Prostate gland (tissue), 2 donors: ENCODE data around the gene FASLG.
"Not testable (repeated sequence)": the region's sequence is repeated elsewhere in the genome, so short reads cannot be mapped to it uniquely, and the experiment has no call there.

Experiments used
- POLR2A ChIP-seq: fragments of 450-650 bp; IDR thresholded peaks from one replicate; pipeline ENCODE4 v1.6.1; 2016; ENCODE audit warnings: antibody characterized with exemption, mild to moderate bottlenecking
- TF ChIP-seq, protein P1 (sequence below), 4 experiments: fragments of 200-600 bp in 2 of 4; fragments of 450-650 bp in 2 of 4; sonication (generic) in 2 of 4; IDR thresholded peaks; 1 replicate in 3 of 4; 2 replicates in 1 of 4; pipeline ENCODE4 v1.5.1; 2016 to 2019; ENCODE audit warnings: antibody characterized with exemption in 4 of 4, mild to moderate bottlenecking in 2 of 4, moderate library complexity in 2 of 4

DNA sequence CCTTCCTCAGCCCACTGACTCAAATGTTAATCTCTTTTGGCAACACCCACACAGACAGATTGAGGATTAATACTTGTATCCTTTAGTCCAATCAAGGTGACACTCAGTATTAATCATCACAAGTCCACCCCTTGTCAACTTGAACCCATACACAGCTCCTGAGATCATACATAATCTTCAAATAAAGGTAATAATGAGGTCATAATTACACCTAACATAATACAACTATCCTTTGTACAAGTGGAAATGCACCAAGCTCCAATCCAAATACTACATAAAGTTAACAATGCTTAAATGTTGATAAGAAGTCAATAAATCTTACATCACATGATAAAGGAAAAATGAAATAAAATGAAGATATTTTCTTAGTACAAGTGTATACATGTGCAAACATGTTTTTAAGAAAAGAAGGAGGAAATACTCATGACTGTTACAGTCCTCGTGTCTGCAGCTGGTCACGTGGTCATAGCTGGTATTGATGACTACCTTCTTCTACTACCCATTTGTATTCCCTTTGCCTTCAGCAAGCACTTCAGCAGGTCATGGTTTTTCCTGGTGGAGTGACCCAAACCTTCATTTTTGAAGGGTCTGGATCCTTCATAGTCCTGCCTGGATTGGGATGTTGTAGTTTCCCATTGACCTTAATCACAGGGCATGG lies 29.7 kb downstream of the FASLG start:
- TF ChIP-seq, protein P1, sequence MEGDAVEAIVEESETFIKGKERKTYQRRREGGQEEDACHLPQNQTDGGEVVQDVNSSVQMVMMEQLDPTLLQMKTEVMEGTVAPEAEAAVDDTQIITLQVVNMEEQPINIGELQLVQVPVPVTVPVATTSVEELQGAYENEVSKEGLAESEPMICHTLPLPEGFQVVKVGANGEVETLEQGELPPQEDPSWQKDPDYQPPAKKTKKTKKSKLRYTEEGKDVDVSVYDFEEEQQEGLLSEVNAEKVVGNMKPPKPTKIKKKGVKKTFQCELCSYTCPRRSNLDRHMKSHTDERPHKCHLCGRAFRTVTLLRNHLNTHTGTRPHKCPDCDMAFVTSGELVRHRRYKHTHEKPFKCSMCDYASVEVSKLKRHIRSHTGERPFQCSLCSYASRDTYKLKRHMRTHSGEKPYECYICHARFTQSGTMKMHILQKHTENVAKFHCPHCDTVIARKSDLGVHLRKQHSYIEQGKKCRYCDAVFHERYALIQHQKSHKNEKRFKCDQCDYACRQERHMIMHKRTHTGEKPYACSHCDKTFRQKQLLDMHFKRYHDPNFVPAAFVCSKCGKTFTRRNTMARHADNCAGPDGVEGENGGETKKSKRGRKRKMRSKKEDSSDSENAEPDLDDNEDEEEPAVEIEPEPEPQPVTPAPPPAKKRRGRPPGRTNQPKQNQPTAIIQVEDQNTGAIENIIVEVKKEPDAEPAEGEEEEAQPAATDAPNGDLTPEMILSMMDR (IDR thresholded peaks at IDR 0.05), result not testable (repeated sequence)
- TF ChIP-seq POLR2A, result not testable (repeated sequence)
